Activated B cell treated with CpG ODN at 0.5 μM for 24 hours (primary cell): ENCODE measurements around the gene ADAMTS10. TPM values are rescaled to one million over a fixed set of nuclear protein-coding genes. Genes with fewer than 3 reads are reported as not detected.
"Not testable (repeated sequence)": the region's sequence is repeated elsewhere in the genome, so short reads cannot be mapped to it uniquely, and the experiment has no call there.

Experiments
- ATAC-seq: fragments of 200-7000 bp; cut with Tn5 transposase; one replicate; pipeline ENCODE4 v1.10.0; 2021; ENCODE audit warnings: low read depth, mild to moderate bottlenecking, moderate library complexity
- CTCF ChIA-PET: fragments of 350-600 bp; sonication (Branson Sonifier 250); formaldehyde crosslinking; loops from one replicate; lab custom pipeline; 2021; ENCODE audit warnings: antibody characterized with exemption; lab: Charles Lee
- POLR2A ChIA-PET: fragments of 350-600 bp; sonication (Branson Sonifier 250); formaldehyde crosslinking; loops from one replicate; lab custom pipeline; 2021; ENCODE audit warnings: antibody characterized with exemption; lab: Charles Lee
- DNase-seq: peaks from one replicate; pipeline ENCODE4 v3.0.0; 2022
- H3K27ac Mint-ChIP-seq: one replicate; pipeline ENCODE4 v1.8.0; 2020; ENCODE audit warnings: mixed read lengths
- H3K27me3 Mint-ChIP-seq: one replicate; pipeline ENCODE4 v1.8.0; 2021; ENCODE audit warnings: mixed read lengths
- H3K36me3 Mint-ChIP-seq: one replicate; pipeline ENCODE4 v1.8.0; 2021; ENCODE audit warnings: low read depth, mixed read lengths
- H3K4me1 Mint-ChIP-seq: one replicate; pipeline ENCODE4 v1.8.0; 2021; ENCODE audit warnings: mixed read lengths
- H3K4me3 Mint-ChIP-seq: one replicate; pipeline ENCODE4 v1.8.0; 2020; ENCODE audit warnings: mild to moderate bottlenecking, mixed read lengths
- H3K9me3 Mint-ChIP-seq: one replicate; pipeline ENCODE4 v1.8.0; 2020; ENCODE audit warnings: mixed read lengths
- intact Hi-C: fragments of 100-400 bp; cut with micrococcal nuclease; formaldehyde crosslinking; loops from one replicate; pipeline ENCODE4 v1.15.1; 2024
- total RNA-seq: library from RNA; stranded (reverse); gene quantifications from 2 replicates; pipeline ENCODE4 v1.2.3, GENCODE V29; 2022
- TF ChIP-seq, protein P1 (sequence below): fragments of 200-600 bp; IDR thresholded peaks from one replicate; pipeline ENCODE4 v1.8.0; 2022; ENCODE audit warnings: antibody characterized with exemption, mild to moderate bottlenecking

Gene ADAMTS10
- total RNA-seq, 1 donor from 2014 or later, result 0.33 TPM

DNA sequence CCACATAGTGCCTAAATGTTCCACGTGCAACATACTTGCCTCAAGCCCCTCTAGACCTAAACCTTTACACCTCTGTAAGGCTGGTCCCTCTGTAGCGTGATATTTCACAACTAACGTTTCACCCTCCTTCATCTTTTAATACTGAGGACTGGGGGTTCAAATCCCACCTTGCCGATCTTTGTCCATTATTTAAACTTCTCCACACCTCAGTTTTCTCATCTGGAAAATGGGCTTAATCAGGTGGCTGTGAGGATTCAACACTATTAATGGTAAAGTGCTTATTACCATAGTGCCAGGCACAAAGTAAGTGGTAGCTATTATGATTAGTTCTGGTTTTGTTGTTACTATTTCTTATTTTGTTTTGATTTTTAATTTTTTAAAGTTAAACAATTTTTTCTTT, 7.5 kb upstream of the ADAMTS10 start:
- intact Hi-C loops, result no loop called here
- POLR2A ChIA-PET, result no interaction called here

DNA sequence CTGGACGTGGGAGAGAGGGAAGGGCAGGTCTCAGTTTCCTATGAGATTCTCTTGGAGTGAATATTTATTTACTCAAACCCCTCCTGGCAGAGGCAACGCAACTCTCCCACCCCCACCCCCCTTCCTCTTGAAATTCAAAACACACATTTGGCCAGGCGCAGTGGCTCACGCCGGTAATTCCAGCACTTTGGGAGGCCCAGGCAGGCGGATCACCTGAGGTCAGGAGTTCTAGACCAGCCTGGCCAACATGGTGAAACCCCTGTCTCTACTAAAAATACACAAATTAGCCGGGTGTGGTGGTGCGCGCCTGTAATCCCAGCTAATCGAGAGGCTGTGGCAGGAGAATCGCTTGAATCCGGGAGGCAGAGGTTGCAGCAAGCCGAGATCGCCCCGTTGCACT, 6.8 kb upstream of the ADAMTS10 start:
- CTCF ChIA-PET, H3K4me1 Mint-ChIP-seq, ATAC-seq: not testable (repeated sequence)

More for the DNA sequence above, 7.5 kb upstream of the ADAMTS10 start:
- CTCF ChIA-PET, result no interaction called here
- Mint-ChIP-seq H3K36me3 (no peaks in the 10 kb centered on the region), H3K27me3 (peaks cover 13% of the 10 kb centered on the region), H3K4me1 (peaks cover 2% of the 10 kb centered on the region), H3K9me3 (no peaks in the 10 kb centered on the region), H3K27ac (no peak overlapping the region), H3K4me3 (no peak overlapping the region)
- ATAC-seq, result no peak
- TF ChIP-seq, protein P1, sequence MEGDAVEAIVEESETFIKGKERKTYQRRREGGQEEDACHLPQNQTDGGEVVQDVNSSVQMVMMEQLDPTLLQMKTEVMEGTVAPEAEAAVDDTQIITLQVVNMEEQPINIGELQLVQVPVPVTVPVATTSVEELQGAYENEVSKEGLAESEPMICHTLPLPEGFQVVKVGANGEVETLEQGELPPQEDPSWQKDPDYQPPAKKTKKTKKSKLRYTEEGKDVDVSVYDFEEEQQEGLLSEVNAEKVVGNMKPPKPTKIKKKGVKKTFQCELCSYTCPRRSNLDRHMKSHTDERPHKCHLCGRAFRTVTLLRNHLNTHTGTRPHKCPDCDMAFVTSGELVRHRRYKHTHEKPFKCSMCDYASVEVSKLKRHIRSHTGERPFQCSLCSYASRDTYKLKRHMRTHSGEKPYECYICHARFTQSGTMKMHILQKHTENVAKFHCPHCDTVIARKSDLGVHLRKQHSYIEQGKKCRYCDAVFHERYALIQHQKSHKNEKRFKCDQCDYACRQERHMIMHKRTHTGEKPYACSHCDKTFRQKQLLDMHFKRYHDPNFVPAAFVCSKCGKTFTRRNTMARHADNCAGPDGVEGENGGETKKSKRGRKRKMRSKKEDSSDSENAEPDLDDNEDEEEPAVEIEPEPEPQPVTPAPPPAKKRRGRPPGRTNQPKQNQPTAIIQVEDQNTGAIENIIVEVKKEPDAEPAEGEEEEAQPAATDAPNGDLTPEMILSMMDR, result no peak
- no peak for DNase-seq

DNA sequence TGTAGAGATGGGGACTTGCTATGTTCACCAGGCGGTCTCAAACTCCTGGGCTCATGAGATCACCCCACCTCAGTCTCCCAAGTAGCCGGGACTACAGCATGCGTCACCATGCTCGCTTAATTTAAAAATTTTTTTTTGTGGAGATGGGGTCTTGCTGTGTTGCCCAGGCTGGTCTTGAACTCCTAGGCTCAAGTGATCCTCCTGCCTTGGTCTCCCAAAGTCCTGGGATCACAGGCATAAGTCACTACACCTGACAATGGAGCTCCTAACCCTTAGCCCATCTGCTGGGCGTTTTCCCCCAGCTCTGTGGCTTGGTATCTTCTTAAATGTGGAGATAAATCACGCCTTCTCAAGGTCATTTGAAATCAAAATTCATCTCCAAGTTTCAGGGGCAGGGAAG, 6.3 kb upstream of the ADAMTS10 start:
- peaks cover 13% of the 10 kb centered on the region for H3K27me3 Mint-ChIP-seq
- intact Hi-C loops, result no loop called here
- ChIA-PET CTCF (no interaction called here), POLR2A (no interaction called here)
- no peak for ATAC-seq
- H3K9me3 Mint-ChIP-seq, result no peaks in the 10 kb centered on the region
- H3K4me3 Mint-ChIP-seq, result no peak overlapping the region
- no peaks in the 10 kb centered on the region for H3K36me3 Mint-ChIP-seq
- peaks cover 4% of the 10 kb centered on the region for H3K4me1 Mint-ChIP-seq
- TF ChIP-seq, protein P1, result no peak
- no peak overlapping the region for H3K27ac Mint-ChIP-seq
- no peak for DNase-seq

More for the DNA sequence above, 6.8 kb upstream of the ADAMTS10 start:
- intact Hi-C loops, H3K36me3 Mint-ChIP-seq, POLR2A ChIA-PET, H3K9me3 Mint-ChIP-seq, H3K27ac Mint-ChIP-seq, DNase-seq, H3K4me3 Mint-ChIP-seq: not testable (repeated sequence)
- H3K27me3 Mint-ChIP-seq, result peaks cover 13% of the 10 kb centered on the region

DNA sequence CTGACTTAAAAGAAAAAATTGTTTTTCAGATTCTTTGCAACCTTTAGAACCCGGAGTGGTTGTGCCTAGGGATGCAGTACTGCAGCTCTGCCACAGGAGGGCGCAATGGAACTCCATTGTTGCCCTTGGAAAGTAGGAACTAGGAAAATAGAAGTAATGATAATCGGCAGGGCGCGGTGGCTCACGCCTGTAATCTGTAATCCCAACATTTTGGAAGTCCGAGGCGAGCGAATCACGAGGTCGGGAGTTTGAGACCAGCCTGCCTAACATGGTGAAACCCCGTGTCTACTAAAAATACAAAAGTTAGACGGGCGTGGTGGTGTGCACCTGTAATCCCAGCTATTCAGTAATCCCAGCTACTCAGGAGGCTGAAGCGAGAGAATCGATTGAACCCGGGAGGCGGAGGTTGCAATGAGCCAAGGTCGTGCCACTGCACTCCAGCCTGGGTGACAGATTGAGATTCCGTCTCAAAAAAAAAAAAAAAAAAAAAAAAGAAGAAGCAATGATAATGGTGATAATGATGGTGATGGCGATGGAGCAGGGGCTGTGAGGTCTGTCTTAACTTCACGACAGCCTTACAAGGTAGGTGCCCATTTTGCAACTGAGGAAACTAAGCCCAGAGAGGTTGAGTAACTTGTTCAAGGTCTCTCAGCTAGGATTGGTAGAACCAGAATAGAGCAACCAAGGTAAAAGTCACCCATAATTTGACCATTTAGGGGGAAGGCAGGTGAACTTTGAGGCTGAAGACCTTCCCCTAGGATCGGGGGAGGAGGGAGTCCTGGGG, 5.5 kb upstream of the ADAMTS10 start:
- H3K27ac Mint-ChIP-seq, result no peak overlapping the region
- peaks cover 4% of the 10 kb centered on the region for H3K4me1 Mint-ChIP-seq
- peak; percentile 42 for ATAC-seq
- TF ChIP-seq, protein P1, result no peak
- no peaks in the 10 kb centered on the region for H3K36me3 Mint-ChIP-seq
- H3K27me3 Mint-ChIP-seq, result peaks cover 13% of the 10 kb centered on the region
- no peak overlapping the region for H3K4me3 Mint-ChIP-seq
- ChIA-PET POLR2A (no interaction called here), CTCF (interaction anchor here (0.7 kb wide), 1 partner anchor 129 kb away, joined by 3 read pairs; no protein-coding TSS in a partner anchor)
- DNase-seq, result no peak
- H3K9me3 Mint-ChIP-seq, result no peaks in the 10 kb centered on the region
- intact Hi-C loops, result no loop called here

DNA sequence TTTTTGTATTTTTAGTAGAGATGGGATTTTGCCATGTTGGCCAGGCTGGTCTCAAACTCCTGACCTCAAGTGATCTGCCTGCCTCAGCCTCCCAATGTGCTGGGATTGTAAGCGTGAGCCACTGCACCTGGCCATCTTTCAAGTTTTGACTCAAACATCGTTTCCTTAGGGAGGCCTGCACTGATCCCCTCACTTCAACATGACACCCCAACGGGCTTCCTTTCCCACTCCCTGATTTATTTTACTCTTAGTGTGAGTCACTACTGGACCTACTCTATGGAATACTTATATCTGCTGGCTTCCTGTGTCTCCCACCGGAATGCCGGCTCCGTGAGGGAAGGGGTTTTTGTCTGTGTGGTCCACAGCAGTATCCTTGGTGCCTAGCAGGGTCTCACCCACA, 4.5 kb upstream of the ADAMTS10 start:
- Mint-ChIP-seq H3K4me3 (no peak overlapping the region), H3K36me3 (no peaks in the 10 kb centered on the region), H3K27me3 (peaks cover 7% of the 10 kb centered on the region), H3K27ac (no peak overlapping the region), H3K4me1 (peaks cover 8% of the 10 kb centered on the region), H3K9me3 (no peaks in the 10 kb centered on the region)
- POLR2A ChIA-PET, result no interaction called here
- no peak for DNase-seq
- intact Hi-C loops, result no loop called here
- no peak for ATAC-seq
- CTCF ChIA-PET, result no interaction called here
- TF ChIP-seq, protein P1, result no peak
